ENCODE results near the gene HEXD.
"Not testable (repeated sequence)": the region's sequence is repeated elsewhere in the genome, so short reads cannot be mapped to it uniquely, and the experiment has no call there.

Gene HEXD

GRCh38 chr17:82449883-82450356 is 31.8 kb downstream of the HEXD start:
- no peak for TF ChIP-seq CTCF (IDR thresholded peaks at IDR 0.05; ENCODE audit: insufficient read depth, missing control alignments)
- FAIRE-seq (no peak), DNase-seq (ENCODE audit: insufficient read length, low spot score) (no peak)

GRCh38 chr17:82450357-82451106 is 32.4 kb downstream of the HEXD start, which contains the start of gene CYBC1:
Gene CYBC1 (minus strand): TSS chr17:82450752. CDS start chr17:82449254, 1,498 bp downstream.
- no peak for TF ChIP-seq CTCF (IDR thresholded peaks at IDR 0.05; ENCODE audit: insufficient read depth, missing control alignments)
- DNase-seq (ENCODE audit: insufficient read length, low spot score) (no peak), FAIRE-seq (no peak)

GRCh38 chr17:82452162-82452561 is 34.0 kb downstream of the HEXD start:
- no peak for FAIRE-seq
- TF ChIP-seq CTCF (IDR thresholded peaks at IDR 0.05; ENCODE audit: insufficient read depth, missing control alignments), result no peak
- no peak for DNase-seq (ENCODE audit: insufficient read length, low spot score)

GRCh38 chr17:82453151-82453550 is 35.0 kb downstream of the HEXD start:
- DNase-seq (ENCODE audit: insufficient read length, low spot score); FAIRE-seq: not testable (repeated sequence)

GRCh38 chr17:82453706-82454105 is 35.6 kb downstream of the HEXD start:
- DNase-seq (ENCODE audit: insufficient read length, low spot score); FAIRE-seq: not testable (repeated sequence)

- no peak for FAIRE-seq
- DNase-seq (ENCODE audit: insufficient read length, low spot score), result no peak
- TF ChIP-seq CTCF (IDR thresholded peaks at IDR 0.05; ENCODE audit: insufficient read depth, missing control alignments), result no peak
Observed at GRCh38 chr17:82457073-82457928, 39.2 kb downstream of the HEXD start.

GRCh38 chr17:82457929-82458178 is 39.7 kb downstream of the HEXD start:
- no peak for TF ChIP-seq CTCF (IDR thresholded peaks at IDR 0.05; ENCODE audit: insufficient read depth, missing control alignments)
- DNase-seq (ENCODE audit: insufficient read length, low spot score) (peak; percentile 79), FAIRE-seq (no peak)

Data from D721Med (cell line).